ENCODE results near the gene SLC8A1.

DNA sequence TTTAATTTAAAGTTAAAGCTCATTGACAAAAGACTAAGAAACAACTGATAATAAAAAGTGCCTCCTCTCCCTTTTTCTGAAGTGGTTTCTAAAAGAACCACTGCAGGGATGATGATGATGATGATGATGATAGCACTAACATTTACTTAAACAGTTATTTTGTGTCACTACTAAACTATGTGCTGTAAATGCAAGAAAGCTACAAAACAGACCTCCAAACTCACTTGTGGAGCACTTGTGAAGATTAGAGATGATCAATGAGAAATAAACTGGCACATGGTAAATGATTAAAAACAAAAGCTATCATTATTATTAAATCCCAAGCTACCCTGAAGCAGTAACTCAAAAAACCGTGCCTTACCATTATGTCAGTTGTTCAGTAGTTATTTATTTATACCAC is 88.7 kb downstream of the SLC8A1 start:
- no peak for TF ChIP-seq POLR2A (IDR thresholded peaks at IDR 0.05; ENCODE audit: extremely low read depth, insufficient read length)
- TF ChIP-seq, protein P1, sequence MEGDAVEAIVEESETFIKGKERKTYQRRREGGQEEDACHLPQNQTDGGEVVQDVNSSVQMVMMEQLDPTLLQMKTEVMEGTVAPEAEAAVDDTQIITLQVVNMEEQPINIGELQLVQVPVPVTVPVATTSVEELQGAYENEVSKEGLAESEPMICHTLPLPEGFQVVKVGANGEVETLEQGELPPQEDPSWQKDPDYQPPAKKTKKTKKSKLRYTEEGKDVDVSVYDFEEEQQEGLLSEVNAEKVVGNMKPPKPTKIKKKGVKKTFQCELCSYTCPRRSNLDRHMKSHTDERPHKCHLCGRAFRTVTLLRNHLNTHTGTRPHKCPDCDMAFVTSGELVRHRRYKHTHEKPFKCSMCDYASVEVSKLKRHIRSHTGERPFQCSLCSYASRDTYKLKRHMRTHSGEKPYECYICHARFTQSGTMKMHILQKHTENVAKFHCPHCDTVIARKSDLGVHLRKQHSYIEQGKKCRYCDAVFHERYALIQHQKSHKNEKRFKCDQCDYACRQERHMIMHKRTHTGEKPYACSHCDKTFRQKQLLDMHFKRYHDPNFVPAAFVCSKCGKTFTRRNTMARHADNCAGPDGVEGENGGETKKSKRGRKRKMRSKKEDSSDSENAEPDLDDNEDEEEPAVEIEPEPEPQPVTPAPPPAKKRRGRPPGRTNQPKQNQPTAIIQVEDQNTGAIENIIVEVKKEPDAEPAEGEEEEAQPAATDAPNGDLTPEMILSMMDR (IDR thresholded peaks at IDR 0.05; ENCODE audit: low read depth, low read length): no peak
- TF ChIP-seq, protein P2, sequence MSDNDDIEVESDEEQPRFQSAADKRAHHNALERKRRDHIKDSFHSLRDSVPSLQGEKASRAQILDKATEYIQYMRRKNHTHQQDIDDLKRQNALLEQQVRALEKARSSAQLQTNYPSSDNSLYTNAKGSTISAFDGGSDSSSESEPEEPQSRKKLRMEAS (IDR thresholded peaks at IDR 0.05; ENCODE audit: low read depth, low read length): no peak
